Gastroesophageal sphincter (tissue), 3 donors: ENCODE data around the gene DHX38.

Source experiments
- EP300 ChIP-seq: sonication (generic); formaldehyde crosslinking; IDR thresholded peaks from one replicate; pipeline ENCODE4 v1.6.1; 2017; ENCODE audit warnings: antibody characterized with exemption, mild to moderate bottlenecking
- TF ChIP-seq, protein P1 (sequence below), 4 experiments: fragments of 200-600 bp in 2 of 4; fragments of 450-650 bp in 2 of 4; sonication (generic) in 1 of 4; IDR thresholded peaks; one replicate each; pipeline ENCODE4 v1.5.1; 2017 to 2019; ENCODE audit warnings: antibody characterized with exemption in 4 of 4, mild to moderate bottlenecking in 2 of 4, moderate library complexity in 2 of 4

DNA sequence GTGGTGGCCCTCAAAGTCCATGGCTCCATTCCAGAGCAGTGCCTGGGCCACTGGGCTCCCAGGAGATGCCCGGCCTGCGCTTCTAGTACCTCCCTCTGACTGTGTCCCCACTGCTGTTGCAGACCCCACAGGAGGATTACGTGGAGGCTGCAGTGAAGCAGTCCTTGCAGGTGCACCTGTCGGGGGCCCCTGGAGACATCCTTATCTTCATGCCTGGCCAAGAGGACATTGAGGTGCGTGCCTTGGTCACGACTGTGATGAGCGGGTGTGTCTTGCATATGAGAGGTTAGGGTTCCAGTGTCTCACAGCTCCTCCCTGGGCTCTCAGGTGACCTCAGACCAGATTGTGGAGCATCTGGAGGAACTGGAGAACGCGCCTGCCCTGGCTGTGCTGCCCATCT lies 11.3 kb downstream of the DHX38 start:
- TF ChIP-seq, protein P1, sequence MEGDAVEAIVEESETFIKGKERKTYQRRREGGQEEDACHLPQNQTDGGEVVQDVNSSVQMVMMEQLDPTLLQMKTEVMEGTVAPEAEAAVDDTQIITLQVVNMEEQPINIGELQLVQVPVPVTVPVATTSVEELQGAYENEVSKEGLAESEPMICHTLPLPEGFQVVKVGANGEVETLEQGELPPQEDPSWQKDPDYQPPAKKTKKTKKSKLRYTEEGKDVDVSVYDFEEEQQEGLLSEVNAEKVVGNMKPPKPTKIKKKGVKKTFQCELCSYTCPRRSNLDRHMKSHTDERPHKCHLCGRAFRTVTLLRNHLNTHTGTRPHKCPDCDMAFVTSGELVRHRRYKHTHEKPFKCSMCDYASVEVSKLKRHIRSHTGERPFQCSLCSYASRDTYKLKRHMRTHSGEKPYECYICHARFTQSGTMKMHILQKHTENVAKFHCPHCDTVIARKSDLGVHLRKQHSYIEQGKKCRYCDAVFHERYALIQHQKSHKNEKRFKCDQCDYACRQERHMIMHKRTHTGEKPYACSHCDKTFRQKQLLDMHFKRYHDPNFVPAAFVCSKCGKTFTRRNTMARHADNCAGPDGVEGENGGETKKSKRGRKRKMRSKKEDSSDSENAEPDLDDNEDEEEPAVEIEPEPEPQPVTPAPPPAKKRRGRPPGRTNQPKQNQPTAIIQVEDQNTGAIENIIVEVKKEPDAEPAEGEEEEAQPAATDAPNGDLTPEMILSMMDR (IDR thresholded peaks at IDR 0.05), result no peak
- no peak for TF ChIP-seq EP300
